Trophoblast cell (in vitro differentiated cells and primary cell): ENCODE results near the gene CDC6.
"Not testable (repeated sequence)": the region's sequence is repeated elsewhere in the genome, so short reads cannot be mapped to it uniquely, and the experiment has no call there.

ENCODE experiments used
- DNase-seq, 2 donors: peaks; one replicate each; pipeline ENCODE4 v3.0.0-alpha.2; 2016
- H2AFZ ChIP-seq: 2 replicates; pipeline ENCODE4 v1.6.1; 2013; ENCODE audit warnings: low read length, moderate library complexity, mild to moderate bottlenecking; ENCODE audit not compliant: insufficient read depth, poor library complexity
- H2AK5ac ChIP-seq: 2 replicates; pipeline ENCODE4 v1.6.1; 2013; ENCODE audit warnings: mild to moderate bottlenecking, low read length
- H2BK120ac ChIP-seq: 2 replicates; pipeline ENCODE4 v1.6.1; 2013; ENCODE audit warnings: low read length, mild to moderate bottlenecking, moderate library complexity; ENCODE audit not compliant: insufficient read depth, poor library complexity
- H2BK12ac ChIP-seq: 2 replicates; pipeline ENCODE4 v1.6.1; 2013; ENCODE audit warnings: mild to moderate bottlenecking, low read length, moderate library complexity
- H2BK5ac ChIP-seq: 2 replicates; pipeline ENCODE4 v1.6.1; 2013; ENCODE audit warnings: low read length, low read depth, moderate library complexity, mild to moderate bottlenecking; ENCODE audit not compliant: poor library complexity
- H3K14ac ChIP-seq: 2 replicates; pipeline ENCODE4 v1.6.1; 2013; ENCODE audit warnings: mild to moderate bottlenecking, low read length
- H3K18ac ChIP-seq: 2 replicates; pipeline ENCODE4 v1.6.1; 2013; ENCODE audit warnings: mild to moderate bottlenecking, low read length
- H3K23ac ChIP-seq: 2 replicates; pipeline ENCODE4 v1.6.1; 2013; ENCODE audit warnings: low read length
- H3K27ac ChIP-seq: 2 replicates; pipeline ENCODE4 v1.5.1; 2013; ENCODE audit warnings: low read depth, mild to moderate bottlenecking, inconsistent platforms, low read length, moderate library complexity
- H3K27me3 ChIP-seq: 2 replicates; pipeline ENCODE4 v1.6.1; 2013; ENCODE audit warnings: inconsistent platforms, mild to moderate bottlenecking, low read length, moderate library complexity; ENCODE audit not compliant: insufficient read depth
- H3K36me3 ChIP-seq, 2 experiments: 1 replicate in 1 of 2; 2 replicates in 1 of 2; pipeline ENCODE4 v1.6.1; 2013; ENCODE audit warnings: low read length in 2 of 2, mild to moderate bottlenecking in 2 of 2, moderate library complexity in 1 of 2; ENCODE audit not compliant: insufficient read depth in 2 of 2, control insufficient read depth in 1 of 2
- H3K4ac ChIP-seq: 2 replicates; pipeline ENCODE4 v1.6.1; 2013; ENCODE audit warnings: low read depth, mild to moderate bottlenecking, low read length, moderate library complexity
- H3K4me1 ChIP-seq, 2 experiments: 1 replicate in 1 of 2; 2 replicates in 1 of 2; pipeline ENCODE4 v1.6.1; 2013; ENCODE audit warnings: low read length in 2 of 2, mild to moderate bottlenecking in 2 of 2, moderate library complexity in 1 of 2; ENCODE audit not compliant: insufficient read depth in 2 of 2, control insufficient read depth in 1 of 2
- H3K4me2 ChIP-seq: 2 replicates; pipeline ENCODE4 v1.6.1; 2013; ENCODE audit warnings: inconsistent platforms, mild to moderate bottlenecking, low read length, moderate library complexity
- H3K4me3 ChIP-seq: 2 replicates; pipeline ENCODE4 v1.5.1; 2013; ENCODE audit warnings: mild to moderate bottlenecking, low read depth, low read length, inconsistent platforms
- H3K79me1 ChIP-seq: one replicate; pipeline ENCODE4 v1.6.1; 2013; ENCODE audit warnings: low read length
- H3K79me2 ChIP-seq: 2 replicates; pipeline ENCODE4 v1.6.1; 2013; ENCODE audit warnings: low read length, mild to moderate bottlenecking; ENCODE audit not compliant: control insufficient read depth, insufficient read depth, poor library complexity
- H3K9ac ChIP-seq: 2 replicates; pipeline ENCODE4 v1.6.1; 2013; ENCODE audit warnings: mild to moderate bottlenecking, low read length
- H3K9me3 ChIP-seq: 2 replicates; pipeline ENCODE4 v1.6.1; 2013; ENCODE audit warnings: low read depth, mild to moderate bottlenecking, control low read depth, inconsistent platforms, low read length; ENCODE audit not compliant: insufficient read depth
- H4K12ac ChIP-seq: 2 replicates; pipeline ENCODE4 v1.6.1; 2013; ENCODE audit warnings: low read depth, mild to moderate bottlenecking, low read length, moderate library complexity
- H4K8ac ChIP-seq: 2 replicates; pipeline ENCODE4 v1.6.1; 2013; ENCODE audit warnings: low read depth, mild to moderate bottlenecking, low read length, moderate library complexity
- H4K91ac ChIP-seq: one replicate; pipeline ENCODE4 v1.6.1; 2013; ENCODE audit warnings: low read depth, mild to moderate bottlenecking, low read length, moderate library complexity
- WGBS: extraction: QIAGEN DNeasy Blood & Tissue Kit; methylation state at CpG from one replicate; pipeline ENCODE4 v1.1.7; 2013; ENCODE audit warnings: missing lambda C conversion rate; ENCODE audit not compliant: insufficient read length, insufficient coverage; ENCODE audit errors: extremely low coverage; 5-methylcytosine and 5-hydroxymethylcytosine counted together

CDC6 gene

GRCh38 chr17:40304552-40304863 is 16.8 kb downstream of the CDC6 start:
- not testable (repeated sequence) for H2BK5ac ChIP-seq, H2BK120ac ChIP-seq, H3K18ac ChIP-seq, H4K12ac ChIP-seq, H3K79me2 ChIP-seq, H3K4me2 ChIP-seq, H3K9ac ChIP-seq, H3K14ac ChIP-seq, H4K8ac ChIP-seq, H3K4me3 ChIP-seq, H3K27ac ChIP-seq, H3K9me3 ChIP-seq, H3K27me3 ChIP-seq, H3K23ac ChIP-seq, H4K91ac ChIP-seq, H2AFZ ChIP-seq, H2AK5ac ChIP-seq, H3K4ac ChIP-seq, H2BK12ac ChIP-seq, H3K79me1 ChIP-seq
- H3K4me1 ChIP-seq: peaks cover 13 to 19% of the 10 kb centered on the region in 2 experiments
- DNase-seq: peak; percentile 93 to 96
- no CpG with 5 or more reads among the region's 5 CpGs for WGBS
- H3K36me3 ChIP-seq: peaks cover 6 to 21% of the 10 kb centered on the region in 2 experiments

- H2AFZ ChIP-seq: not testable (repeated sequence)
Measured at GRCh38 chr17:40304866-40305265, 17.2 kb downstream of the CDC6 start.

GRCh38 chr17:40306395-40306794 is 18.7 kb downstream of the CDC6 start:
- H3K4me1 ChIP-seq: peaks cover 21 to 26% of the 10 kb centered on the region in 2 experiments
- H4K91ac ChIP-seq: no peak overlapping the region
- H3K18ac ChIP-seq: no peak overlapping the region
- no CpG with 5 or more reads among the region's 2 CpGs for WGBS
- no peaks in the 10 kb centered on the region for H3K9me3 ChIP-seq
- H3K79me2 ChIP-seq: no peaks in the 10 kb centered on the region
- H2AK5ac ChIP-seq: no peak overlapping the region
- no peaks in the 10 kb centered on the region for H3K27me3 ChIP-seq
- no peak overlapping the region for H4K8ac ChIP-seq
- no peak overlapping the region for H2BK120ac ChIP-seq
- H4K12ac ChIP-seq: no peak overlapping the region
- peaks cover 4% of the 10 kb centered on the region for H3K79me1 ChIP-seq
- H2AFZ ChIP-seq: no peak overlapping the region
- DNase-seq: peak; percentile 48 to 88
- peaks cover 6 to 11% of the 10 kb centered on the region in 2 experiments for H3K36me3 ChIP-seq
- H3K4ac ChIP-seq: no peak overlapping the region
- no peak overlapping the region for H2BK5ac ChIP-seq
- H3K4me2 ChIP-seq: no peak overlapping the region
- H3K27ac ChIP-seq: no peak overlapping the region
- H3K23ac ChIP-seq: no peak overlapping the region
- no peak overlapping the region for H3K14ac ChIP-seq
- no peak overlapping the region for H3K9ac ChIP-seq
- H2BK12ac ChIP-seq: no peak overlapping the region
- no peak overlapping the region for H3K4me3 ChIP-seq

More at GRCh38 chr17:40304866-40305265, 17.2 kb downstream of the CDC6 start:
- not testable (repeated sequence) for H3K79me2 ChIP-seq, H3K4ac ChIP-seq, H2BK120ac ChIP-seq, H3K14ac ChIP-seq, H3K27me3 ChIP-seq, H3K9ac ChIP-seq, H3K27ac ChIP-seq, H3K4me2 ChIP-seq, H3K79me1 ChIP-seq, H2BK12ac ChIP-seq, H4K8ac ChIP-seq, H2BK5ac ChIP-seq, H2AK5ac ChIP-seq, H4K12ac ChIP-seq, H3K9me3 ChIP-seq, H3K23ac ChIP-seq, H3K4me3 ChIP-seq, H4K91ac ChIP-seq, H3K18ac ChIP-seq
- DNase-seq: peak; percentile 75 to 77
- Histone ChIP-seq H3K4me1 (peaks cover 16 to 22% of the 10 kb centered on the region in 2 experiments), H3K36me3 (peaks cover 6 to 19% of the 10 kb centered on the region in 2 experiments)
- no CpG with 5 or more reads among the region's 5 CpGs for WGBS

- no peak overlapping the region for H3K4ac ChIP-seq
- H4K91ac ChIP-seq: no peak overlapping the region
- no peak overlapping the region for H2BK120ac ChIP-seq
- no peak overlapping the region for H3K27ac ChIP-seq
- peaks cover 21 to 26% of the 10 kb centered on the region in 2 experiments for H3K4me1 ChIP-seq
- no peak overlapping the region for H2AK5ac ChIP-seq
- DNase-seq: no peak
- H3K23ac ChIP-seq: no peak overlapping the region
- no peaks in the 10 kb centered on the region for H3K9me3 ChIP-seq
- no peak overlapping the region for H2BK5ac ChIP-seq
- H4K8ac ChIP-seq: no peak overlapping the region
- H3K27me3 ChIP-seq: no peaks in the 10 kb centered on the region
- peaks cover 6 to 10% of the 10 kb centered on the region in 2 experiments for H3K36me3 ChIP-seq
- H3K18ac ChIP-seq: peak overlapping the region; percentile 30
- H3K4me2 ChIP-seq: no peak overlapping the region
- H3K79me2 ChIP-seq: no peaks in the 10 kb centered on the region
- H3K14ac ChIP-seq: no peak overlapping the region
- no peak overlapping the region for H4K12ac ChIP-seq
- H3K9ac ChIP-seq: no peak overlapping the region
- no peak overlapping the region for H2AFZ ChIP-seq
- WGBS: no CpG with 5 or more reads among the region's 10 CpGs
- no peak overlapping the region for H3K4me3 ChIP-seq
- no peak overlapping the region for H2BK12ac ChIP-seq
- peaks cover 4% of the 10 kb centered on the region for H3K79me1 ChIP-seq
Measured at GRCh38 chr17:40307001-40307730, 19.5 kb downstream of the CDC6 start.
